Keratinocyte (primary cell): ENCODE measurements around the gene TRAF3. TPM values are rescaled to one million over a fixed set of nuclear protein-coding genes. Genes with fewer than 3 reads are reported as not detected.

ENCODE experiments used
- DNase-seq: peaks from one replicate; pipeline ENCODE4 v3.0.0-alpha.2; 2011; ENCODE audit warnings: low read depth, missing footprints, low spot score
- FAIRE-seq: peaks from 2 replicates; lab custom pipeline; 2011; peaks lifted over from hg19 to GRCh38; lab: Jason Lieb, UNC
- H2AFZ ChIP-seq: 2 replicates; pipeline ENCODE4 v1.6.0; 2012; ENCODE audit warnings: low read length, control low read depth, inconsistent platforms; ENCODE audit not compliant: control insufficient read depth
- H3K27ac ChIP-seq: 2 replicates; pipeline ENCODE4 v1.5.1; 2011; ENCODE audit warnings: low read length; ENCODE audit not compliant: control insufficient read depth, insufficient read depth
- H3K27me3 ChIP-seq: 3 replicates; pipeline ENCODE4 v1.6.0; 2011; ENCODE audit warnings: low read length; ENCODE audit not compliant: control insufficient read depth, insufficient read depth; ENCODE audit errors: extremely low read depth
- H3K36me3 ChIP-seq, 2 experiments: 2 replicates in 1 of 2; 3 replicates in 1 of 2; pipeline ENCODE4 v1.5.1; 2011; ENCODE audit warnings: low read length in 2 of 2, mild to moderate bottlenecking in 1 of 2; ENCODE audit not compliant: control insufficient read depth in 2 of 2, insufficient read depth in 2 of 2; ENCODE audit errors: extremely low read depth in 1 of 2
- H3K4me1 ChIP-seq: 3 replicates; pipeline ENCODE4 v1.5.1; 2011; ENCODE audit warnings: low read length; ENCODE audit not compliant: control insufficient read depth, insufficient read depth; ENCODE audit errors: extremely low read depth
- H3K4me2 ChIP-seq: 3 replicates; pipeline ENCODE4 v1.6.0; 2011; ENCODE audit warnings: low read depth, low read length; ENCODE audit not compliant: control insufficient read depth, insufficient read depth; ENCODE audit errors: extremely low read depth
- H3K4me3 ChIP-seq, 3 experiments: fragments of 200-600 bp in 1 of 3; sonication (generic) in 1 of 3; 2 replicates in 2 of 3; 3 replicates in 1 of 3; pipeline ENCODE4 v1.5.1; 2011 to 2016; ENCODE audit warnings: low read length in 3 of 3, mild to moderate bottlenecking in 3 of 3, control low read depth in 2 of 3, inconsistent platforms in 1 of 3, low read depth in 1 of 3, mixed read lengths in 1 of 3, mixed run types in 1 of 3, moderate library complexity in 1 of 3; ENCODE audit not compliant: control insufficient read depth in 2 of 3, insufficient read depth in 2 of 3; ENCODE audit errors: extremely low read depth in 1 of 3
- H3K79me2 ChIP-seq: 2 replicates; pipeline ENCODE4 v1.6.0; 2012; ENCODE audit warnings: low read length; ENCODE audit not compliant: control insufficient read depth, insufficient read depth
- H3K9ac ChIP-seq: 3 replicates; pipeline ENCODE4 v1.6.0; 2011; ENCODE audit warnings: low read length; ENCODE audit not compliant: control insufficient read depth, insufficient read depth; ENCODE audit errors: extremely low read depth
- H3K9me1 ChIP-seq: 3 replicates; pipeline ENCODE4 v1.6.0; 2011; ENCODE audit warnings: low read length; ENCODE audit not compliant: control insufficient read depth, insufficient read depth; ENCODE audit errors: extremely low read depth
- H3K9me3 ChIP-seq: 2 replicates; pipeline ENCODE4 v1.5.1; 2012; ENCODE audit warnings: low read depth, low read length; ENCODE audit not compliant: control insufficient read depth
- H4K20me1 ChIP-seq: 3 replicates; pipeline ENCODE4 v1.6.0; 2011; ENCODE audit warnings: low read length; ENCODE audit not compliant: control insufficient read depth, insufficient read depth; ENCODE audit errors: extremely low read depth
- EZH2 ChIP-seq: IDR thresholded peaks from one replicate; pipeline ENCODE4 v1.6.1; 2012; ENCODE audit warnings: inconsistent platforms, mild to moderate bottlenecking, low read length, moderate library complexity
- dilution Hi-C: fragments of 300-500 bp; cut with MboI; formaldehyde crosslinking; loops from one replicate; pipeline ENCODE4 v1.7.0; 2020; ENCODE audit warnings: low sequenced_read_pairs; ENCODE audit not compliant: extremely low pct_ligation_motif_present
- polyA plus RNA-seq, 5 experiments: library from polyadenylated mRNA; depleted of rRNA in 3 of 5; stranded (reverse) in 3 of 5; stranded (forward) in 1 of 5; unstranded in 1 of 5; fragments of >200 nt; gene quantifications; 1 replicate in 1 of 5; 2 replicates in 3 of 5; 3 replicates in 1 of 5; pipeline versions ENCODE4 v1.2.1 to v1.2.3, GENCODE V29; 2011 to 2012; ENCODE audit warnings: missing spikeins in 2 of 5, low read depth in 1 of 5, low replicate concordance in 1 of 5
- TF ChIP-seq, protein P1 (sequence below), 3 experiments: IDR thresholded peaks in 1 of 3; conservative IDR thresholded peaks in 1 of 3; optimal IDR thresholded peaks in 1 of 3; 2 replicates in 2 of 3; 3 replicates in 1 of 3; pipeline versions ENCODE3 to v1.5.1; 2011; ENCODE audit warnings: low read length in 3 of 3, mild to moderate bottlenecking in 3 of 3, moderate library complexity in 2 of 3, control low read depth in 1 of 3, inconsistent platforms in 1 of 3; ENCODE audit not compliant: insufficient read depth in 2 of 3; ENCODE audit errors: extremely low read depth in 1 of 3

TRAF3 gene
- polyA plus RNA-seq, 1 donor (not counting 4 experiments of a cell fraction or from before 2014, with no cell fraction given): 12.5 TPM

DNA sequence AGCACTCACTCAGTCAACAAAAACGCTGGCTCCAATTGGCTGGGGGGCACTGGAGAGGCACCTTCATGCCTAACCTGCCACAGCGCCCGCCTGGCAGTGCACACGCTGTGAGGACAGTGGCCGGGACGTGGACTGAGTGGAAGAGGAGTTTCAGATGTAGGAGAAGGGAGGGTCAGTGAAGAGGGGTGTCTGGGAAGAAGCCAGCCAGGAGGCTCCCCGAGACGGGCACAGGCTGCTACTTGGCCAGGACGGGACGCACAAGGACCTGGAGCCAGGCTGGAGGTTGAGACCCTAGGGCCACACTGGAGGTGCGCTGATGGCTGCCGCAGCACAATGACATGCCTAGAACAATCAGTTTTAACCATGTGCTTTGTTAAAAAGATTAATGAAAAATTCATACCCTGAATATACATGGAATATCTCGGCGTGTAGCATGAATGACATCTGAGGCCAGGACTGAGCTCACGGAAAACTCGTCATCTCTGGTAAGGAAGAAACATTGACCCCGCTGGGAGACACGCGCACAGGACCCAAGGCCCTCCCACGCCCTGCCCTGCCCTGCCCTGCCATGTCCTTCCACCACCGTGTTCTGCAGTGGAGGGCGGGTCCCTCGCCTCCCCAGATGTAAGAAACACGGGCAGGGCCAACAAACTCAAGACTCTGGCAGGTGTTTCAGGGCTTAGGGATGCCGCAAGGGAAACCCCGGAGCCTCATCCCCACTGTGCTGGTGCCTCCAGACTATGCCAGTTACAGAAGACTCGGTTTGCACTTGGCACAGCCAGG lies 170.3 kb downstream of the TRAF3 start:
- no peak for FAIRE-seq
- H3K79me2 ChIP-seq: no peaks in the 10 kb centered on the region
- H3K27ac ChIP-seq: no peak overlapping the region
- H3K4me3 ChIP-seq: no peak overlapping the region
- DNase-seq: no peak
- no peak for TF ChIP-seq EZH2
- H2AFZ ChIP-seq: no peak overlapping the region
- H3K9me1 ChIP-seq: no peaks in the 10 kb centered on the region
- no peaks in the 10 kb centered on the region for H3K4me1 ChIP-seq
- H3K4me2 ChIP-seq: no peak overlapping the region
- no peaks in the 10 kb centered on the region for H3K9me3 ChIP-seq
- peaks cover 39% of the 10 kb centered on the region in 2 experiments for H3K36me3 ChIP-seq
- no peaks in the 10 kb centered on the region for H3K27me3 ChIP-seq
- H3K9ac ChIP-seq: no peak overlapping the region
- dilution Hi-C loops: no loop called here
- H4K20me1 ChIP-seq: peaks cover 3% of the 10 kb centered on the region

- no peak for FAIRE-seq
- no peak for DNase-seq
- Histone ChIP-seq H3K27ac (no peak overlapping the region), H3K36me3 (peaks cover 43 to 47% of the 10 kb centered on the region in 2 experiments), H3K4me3 (no peak overlapping the region), H3K27me3 (no peaks in the 10 kb centered on the region), H3K9me1 (no peaks in the 10 kb centered on the region), H3K9me3 (no peaks in the 10 kb centered on the region), H3K4me2 (no peak overlapping the region), H3K4me1 (no peaks in the 10 kb centered on the region), H3K9ac (no peak overlapping the region), H2AFZ (no peak overlapping the region), H3K79me2 (no peaks in the 10 kb centered on the region), H4K20me1 (peaks cover 3% of the 10 kb centered on the region)
- no peak for TF ChIP-seq EZH2
- TF ChIP-seq, protein P1, sequence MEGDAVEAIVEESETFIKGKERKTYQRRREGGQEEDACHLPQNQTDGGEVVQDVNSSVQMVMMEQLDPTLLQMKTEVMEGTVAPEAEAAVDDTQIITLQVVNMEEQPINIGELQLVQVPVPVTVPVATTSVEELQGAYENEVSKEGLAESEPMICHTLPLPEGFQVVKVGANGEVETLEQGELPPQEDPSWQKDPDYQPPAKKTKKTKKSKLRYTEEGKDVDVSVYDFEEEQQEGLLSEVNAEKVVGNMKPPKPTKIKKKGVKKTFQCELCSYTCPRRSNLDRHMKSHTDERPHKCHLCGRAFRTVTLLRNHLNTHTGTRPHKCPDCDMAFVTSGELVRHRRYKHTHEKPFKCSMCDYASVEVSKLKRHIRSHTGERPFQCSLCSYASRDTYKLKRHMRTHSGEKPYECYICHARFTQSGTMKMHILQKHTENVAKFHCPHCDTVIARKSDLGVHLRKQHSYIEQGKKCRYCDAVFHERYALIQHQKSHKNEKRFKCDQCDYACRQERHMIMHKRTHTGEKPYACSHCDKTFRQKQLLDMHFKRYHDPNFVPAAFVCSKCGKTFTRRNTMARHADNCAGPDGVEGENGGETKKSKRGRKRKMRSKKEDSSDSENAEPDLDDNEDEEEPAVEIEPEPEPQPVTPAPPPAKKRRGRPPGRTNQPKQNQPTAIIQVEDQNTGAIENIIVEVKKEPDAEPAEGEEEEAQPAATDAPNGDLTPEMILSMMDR (optimal IDR thresholded peaks at IDR 0.05 in 1 of 3, IDR thresholded peaks at IDR 0.05 in 1 of 3, conservative IDR thresholded peaks at IDR 0.05 in 1 of 3; ENCODE audit: extremely low read depth in 1 of 3, insufficient read depth in 2 of 3, low read length in 3 of 3): no peak
- dilution Hi-C loops: no loop called here
Measured at GRCh38 chr14:102948698-102949061, 171.4 kb downstream of the TRAF3 start.
